Gastrocnemius medialis (tissue), 4 donors: Measurements from ENCODE around the gene ACOT13.
"Not testable (repeated sequence)": the region's sequence is repeated elsewhere in the genome, so short reads cannot be mapped to it uniquely, and the experiment has no call there.

Source experiments
- POLR2A ChIP-seq, 2 donors: fragments of 450-650 bp; IDR thresholded peaks; one replicate each; pipeline ENCODE4 v1.6.1; 2017; ENCODE audit warnings: antibody characterized with exemption in 2 of 2, mild to moderate bottlenecking in 2 of 2, moderate library complexity in 2 of 2
- TF ChIP-seq, protein P1 (sequence below), 5 experiments: fragments of 450-650 bp in 3 of 5; fragments of 200-600 bp in 2 of 5; sonication (generic) in 2 of 5; IDR thresholded peaks in 4 of 5; conservative IDR thresholded peaks in 1 of 5; 1 replicate in 4 of 5; 2 replicates in 1 of 5; pipeline ENCODE4 v1.5.1; 2016 to 2019; ENCODE audit warnings: antibody characterized with exemption in 5 of 5, mild to moderate bottlenecking in 3 of 5, moderate library complexity in 3 of 5

DNA sequence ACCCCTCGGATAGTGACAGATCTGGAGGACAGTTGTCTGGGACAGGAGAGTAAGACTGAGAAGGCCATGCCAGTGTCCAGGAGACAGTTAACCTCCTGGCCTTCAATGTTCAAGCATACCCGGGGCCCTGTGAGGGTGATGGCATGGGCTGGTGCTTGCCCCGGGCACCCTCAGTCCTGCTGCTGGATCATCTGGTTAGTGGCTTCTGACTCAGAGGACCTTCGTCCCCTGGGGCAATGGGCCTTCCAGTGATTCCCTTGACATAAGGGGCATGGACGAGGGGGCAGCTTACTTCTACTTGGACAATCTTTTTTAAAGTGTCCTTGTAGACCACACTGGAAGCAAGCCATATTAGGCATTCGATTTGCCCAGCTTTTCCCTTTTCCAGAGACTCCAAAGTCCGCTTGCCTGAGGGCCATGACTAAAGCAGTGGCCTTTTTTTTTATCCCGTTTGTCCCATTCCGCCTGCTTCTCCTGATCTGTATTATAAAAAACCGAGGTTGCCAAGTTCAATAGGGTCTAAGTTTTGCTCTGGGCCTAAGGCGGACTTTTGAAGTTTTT is 12.0 kb downstream of the ACOT13 start:
- TF ChIP-seq, protein P1, sequence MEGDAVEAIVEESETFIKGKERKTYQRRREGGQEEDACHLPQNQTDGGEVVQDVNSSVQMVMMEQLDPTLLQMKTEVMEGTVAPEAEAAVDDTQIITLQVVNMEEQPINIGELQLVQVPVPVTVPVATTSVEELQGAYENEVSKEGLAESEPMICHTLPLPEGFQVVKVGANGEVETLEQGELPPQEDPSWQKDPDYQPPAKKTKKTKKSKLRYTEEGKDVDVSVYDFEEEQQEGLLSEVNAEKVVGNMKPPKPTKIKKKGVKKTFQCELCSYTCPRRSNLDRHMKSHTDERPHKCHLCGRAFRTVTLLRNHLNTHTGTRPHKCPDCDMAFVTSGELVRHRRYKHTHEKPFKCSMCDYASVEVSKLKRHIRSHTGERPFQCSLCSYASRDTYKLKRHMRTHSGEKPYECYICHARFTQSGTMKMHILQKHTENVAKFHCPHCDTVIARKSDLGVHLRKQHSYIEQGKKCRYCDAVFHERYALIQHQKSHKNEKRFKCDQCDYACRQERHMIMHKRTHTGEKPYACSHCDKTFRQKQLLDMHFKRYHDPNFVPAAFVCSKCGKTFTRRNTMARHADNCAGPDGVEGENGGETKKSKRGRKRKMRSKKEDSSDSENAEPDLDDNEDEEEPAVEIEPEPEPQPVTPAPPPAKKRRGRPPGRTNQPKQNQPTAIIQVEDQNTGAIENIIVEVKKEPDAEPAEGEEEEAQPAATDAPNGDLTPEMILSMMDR (IDR thresholded peaks at IDR 0.05 in 4 of 5, conservative IDR thresholded peaks at IDR 0.05 in 1 of 5) = not testable (repeated sequence)
- TF ChIP-seq POLR2A (IDR thresholded peaks at IDR 0.05) = not testable (repeated sequence)
